Testis (tissue), 2 donors: Measurements from ENCODE around the gene JMJD7.

Experiments used
- POLR2A ChIP-seq: fragments of 450-650 bp; IDR thresholded peaks from one replicate; pipeline ENCODE4 v1.6.1; 2017; ENCODE audit warnings: antibody characterized with exemption, mild to moderate bottlenecking, moderate library complexity
- TF ChIP-seq, protein P1 (sequence below), 3 experiments: fragments of 450-650 bp in 2 of 3; fragments of 200-600 bp in 1 of 3; sonication (generic) in 1 of 3; IDR thresholded peaks; one replicate each; pipeline ENCODE4 v1.5.1; 2016 to 2019; ENCODE audit warnings: antibody characterized with exemption in 3 of 3, mild to moderate bottlenecking in 2 of 3, moderate library complexity in 1 of 3

DNA sequence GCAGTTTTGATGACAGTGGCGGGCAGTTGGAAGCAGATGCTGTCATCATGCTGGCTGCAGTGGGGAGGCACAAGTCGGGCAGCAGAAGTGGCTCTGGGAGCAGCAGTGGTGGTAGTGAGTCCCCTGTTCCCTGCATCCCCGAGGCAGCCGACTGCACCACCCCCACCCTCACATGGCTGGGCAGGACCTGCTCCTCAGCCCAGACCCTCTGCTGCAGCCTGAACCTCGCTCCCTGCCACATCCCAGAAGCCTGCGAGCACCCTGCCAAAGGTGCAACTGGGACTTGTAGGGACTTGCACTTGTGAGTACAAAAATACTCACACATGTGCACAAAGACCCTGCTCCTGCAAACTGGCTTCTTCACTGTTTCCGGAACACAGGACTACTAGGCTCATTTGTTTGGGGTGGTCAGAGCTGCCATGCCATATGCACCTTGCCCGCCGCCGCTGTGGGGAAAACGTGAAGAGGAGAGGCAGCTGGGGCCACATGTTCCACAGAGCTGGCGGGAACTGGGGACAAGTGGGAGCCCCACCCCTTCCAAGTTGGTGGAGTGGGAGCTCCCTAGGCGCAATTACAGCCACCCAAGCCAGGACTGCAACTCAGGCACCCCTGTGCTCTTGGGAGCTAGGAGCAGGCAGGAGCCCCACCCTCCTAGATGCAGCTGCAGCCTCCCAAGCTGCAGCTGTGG is 2.2 kb downstream of the JMJD7 start:
- TF ChIP-seq, protein P1, sequence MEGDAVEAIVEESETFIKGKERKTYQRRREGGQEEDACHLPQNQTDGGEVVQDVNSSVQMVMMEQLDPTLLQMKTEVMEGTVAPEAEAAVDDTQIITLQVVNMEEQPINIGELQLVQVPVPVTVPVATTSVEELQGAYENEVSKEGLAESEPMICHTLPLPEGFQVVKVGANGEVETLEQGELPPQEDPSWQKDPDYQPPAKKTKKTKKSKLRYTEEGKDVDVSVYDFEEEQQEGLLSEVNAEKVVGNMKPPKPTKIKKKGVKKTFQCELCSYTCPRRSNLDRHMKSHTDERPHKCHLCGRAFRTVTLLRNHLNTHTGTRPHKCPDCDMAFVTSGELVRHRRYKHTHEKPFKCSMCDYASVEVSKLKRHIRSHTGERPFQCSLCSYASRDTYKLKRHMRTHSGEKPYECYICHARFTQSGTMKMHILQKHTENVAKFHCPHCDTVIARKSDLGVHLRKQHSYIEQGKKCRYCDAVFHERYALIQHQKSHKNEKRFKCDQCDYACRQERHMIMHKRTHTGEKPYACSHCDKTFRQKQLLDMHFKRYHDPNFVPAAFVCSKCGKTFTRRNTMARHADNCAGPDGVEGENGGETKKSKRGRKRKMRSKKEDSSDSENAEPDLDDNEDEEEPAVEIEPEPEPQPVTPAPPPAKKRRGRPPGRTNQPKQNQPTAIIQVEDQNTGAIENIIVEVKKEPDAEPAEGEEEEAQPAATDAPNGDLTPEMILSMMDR (IDR thresholded peaks at IDR 0.05), result no peak
- no peak for TF ChIP-seq POLR2A
